HEK293T (cell line): ENCODE data around the gene AOPEP.

Source experiments
- CTCF ChIA-PET: fragments of 350-600 bp; formaldehyde crosslinking; extraction: SDS; loops from one replicate; lab custom pipeline; 2021; ENCODE audit warnings: antibody characterized with exemption, inconsistent platforms; lab: Yijun Ruan, JAX
- POLR2A ChIA-PET: fragments of 350-600 bp; formaldehyde crosslinking; extraction: SDS; loops from one replicate; lab custom pipeline; 2020; ENCODE audit warnings: antibody characterized with exemption, inconsistent platforms; lab: Yijun Ruan, JAX
- DNase-seq: peaks from one replicate; pipeline ENCODE4 v3.0.0; 2012; ENCODE audit warnings: mixed read lengths; ENCODE audit errors: extremely low spot score
- ARNT ChIP-seq: fragments of 450-650 bp; IDR thresholded peaks from 2 replicates; pipeline ENCODE4 v1.6.1; 2017; ENCODE audit warnings: mild to moderate bottlenecking
- BHLHE40 ChIP-seq: fragments of 450-650 bp; IDR thresholded peaks from 2 replicates; pipeline ENCODE4 v1.6.1; 2016; ENCODE audit warnings: mild to moderate bottlenecking, moderate library complexity, borderline replicate concordance
- CTBP1 ChIP-seq: fragments of 450-650 bp; IDR thresholded peaks from 2 replicates; pipeline ENCODE4 v1.6.1; 2016; ENCODE audit warnings: borderline replicate concordance
- ELF4 ChIP-seq: fragments of 450-650 bp; IDR thresholded peaks from 2 replicates; pipeline ENCODE4 v1.6.1; 2017; ENCODE audit warnings: antibody characterized with exemption
- FOXA1 ChIP-seq: fragments of 450-650 bp; IDR thresholded peaks from 2 replicates; pipeline ENCODE4 v1.6.1; 2016; ENCODE audit warnings: mild to moderate bottlenecking
- FOXK2 ChIP-seq: fragments of 450-650 bp; IDR thresholded peaks from 2 replicates; pipeline ENCODE4 v1.6.1; 2016; ENCODE audit warnings: mild to moderate bottlenecking
- FOXM1 ChIP-seq: fragments of 450-650 bp; IDR thresholded peaks from 2 replicates; pipeline ENCODE4 v1.6.1; 2017; ENCODE audit warnings: mild to moderate bottlenecking, borderline replicate concordance
- HDGF ChIP-seq: fragments of 450-650 bp; IDR thresholded peaks from 2 replicates; pipeline ENCODE4 v1.6.1; 2017; ENCODE audit warnings: antibody characterized with exemption, borderline replicate concordance
- L3MBTL2 ChIP-seq: fragments of 450-650 bp; conservative IDR thresholded peaks from 2 replicates; pipeline ENCODE4 v1.6.1; 2016; ENCODE audit warnings: mild to moderate bottlenecking
- LEF1 ChIP-seq: fragments of 450-650 bp; IDR thresholded peaks from 2 replicates; pipeline ENCODE4 v1.6.1; 2017; ENCODE audit warnings: mild to moderate bottlenecking, borderline replicate concordance
- NFRKB ChIP-seq: fragments of 450-650 bp; IDR thresholded peaks from 2 replicates; pipeline ENCODE4 v1.6.1; 2016; ENCODE audit warnings: mild to moderate bottlenecking, moderate library complexity
- SP1 ChIP-seq: fragments of 450-650 bp; IDR thresholded peaks from 2 replicates; pipeline ENCODE4 v1.6.1; 2017
- SUZ12 ChIP-seq: fragments of 450-650 bp; IDR thresholded peaks from 2 replicates; pipeline ENCODE4 v1.6.1; 2016; ENCODE audit warnings: mild to moderate bottlenecking
- TARDBP ChIP-seq: fragments of 450-650 bp; IDR thresholded peaks from 2 replicates; pipeline ENCODE4 v1.6.1; 2016
- ZNF384 ChIP-seq: fragments of 450-650 bp; IDR thresholded peaks from 2 replicates; pipeline ENCODE4 v1.6.1; 2016
- TF ChIP-seq, protein P1 (sequence below): fragments of 450-650 bp; IDR thresholded peaks from 2 replicates; pipeline ENCODE4 v1.6.1; 2016

AOPEP gene

DNA sequence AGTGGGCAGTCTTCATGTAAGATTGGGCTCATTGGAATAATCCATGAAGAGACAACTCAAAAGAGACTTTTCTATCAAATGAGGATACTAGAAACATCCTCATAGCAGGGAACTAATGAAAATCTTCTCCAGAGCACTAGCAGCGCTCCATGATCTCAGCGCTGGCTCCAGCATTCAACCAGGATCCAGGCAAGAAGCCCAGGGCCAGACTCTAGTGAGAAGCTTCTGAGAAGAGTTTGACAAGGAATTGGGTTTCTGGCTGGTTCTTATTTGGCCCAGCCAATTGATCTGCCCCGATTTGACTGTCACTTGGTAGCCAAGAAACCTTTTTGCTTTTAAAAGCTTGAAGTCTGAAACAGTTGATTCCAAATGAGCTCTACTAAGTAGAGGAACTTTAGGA, 60.1 kb downstream of the AOPEP start:
- TF ChIP-seq FOXM1: no peak
- no peak for TF ChIP-seq L3MBTL2
- no peak for TF ChIP-seq FOXK2
- TF ChIP-seq, protein P1, sequence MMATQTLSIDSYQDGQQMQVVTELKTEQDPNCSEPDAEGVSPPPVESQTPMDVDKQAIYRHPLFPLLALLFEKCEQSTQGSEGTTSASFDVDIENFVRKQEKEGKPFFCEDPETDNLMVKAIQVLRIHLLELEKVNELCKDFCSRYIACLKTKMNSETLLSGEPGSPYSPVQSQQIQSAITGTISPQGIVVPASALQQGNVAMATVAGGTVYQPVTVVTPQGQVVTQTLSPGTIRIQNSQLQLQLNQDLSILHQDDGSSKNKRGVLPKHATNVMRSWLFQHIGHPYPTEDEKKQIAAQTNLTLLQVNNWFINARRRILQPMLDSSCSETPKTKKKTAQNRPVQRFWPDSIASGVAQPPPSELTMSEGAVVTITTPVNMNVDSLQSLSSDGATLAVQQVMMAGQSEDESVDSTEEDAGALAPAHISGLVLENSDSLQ: no peak
- TF ChIP-seq BHLHE40: no peak
- TF ChIP-seq FOXA1: no peak
- TF ChIP-seq ZNF384: no peak
- no peak for TF ChIP-seq ELF4
- no peak for TF ChIP-seq CTBP1
- TF ChIP-seq LEF1: no peak
- no peak for TF ChIP-seq ARNT
- no peak for TF ChIP-seq SP1
- TF ChIP-seq SUZ12: no peak
- no peak for TF ChIP-seq TARDBP
- no peak for TF ChIP-seq NFRKB
- no peak for TF ChIP-seq HDGF
- DNase-seq: no peak
- ChIA-PET POLR2A (no interaction called here), CTCF (interaction anchor here (0.7 kb wide), 1 partner anchor 995 kb away, joined by 3 read pairs; no protein-coding TSS in a partner anchor)

DNA sequence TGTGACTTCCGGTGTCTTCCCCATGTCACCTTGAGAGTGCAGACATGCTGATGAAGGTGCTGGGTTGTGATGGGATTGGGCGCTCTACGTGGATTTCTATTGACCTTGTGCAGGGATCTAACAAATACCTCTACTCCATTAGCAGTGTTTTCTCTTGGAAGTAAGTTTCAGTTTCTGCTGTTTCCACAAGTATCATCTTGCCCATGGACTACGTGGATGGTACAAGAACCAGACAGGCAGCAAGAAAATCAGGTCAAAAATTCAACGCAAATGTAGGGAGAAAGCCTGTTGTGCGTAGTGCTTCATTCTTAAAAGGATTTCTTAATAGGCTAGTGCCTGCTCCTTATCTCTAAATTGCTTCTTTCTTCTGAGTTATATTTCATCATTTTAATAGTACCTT, 60.8 kb downstream of the AOPEP start:
- POLR2A ChIA-PET: no interaction called here
- CTCF ChIA-PET: no interaction called here
- TF ChIP-seq, protein P1: no peak
- TF ChIP-seq ZNF384 (no peak), FOXA1 (no peak), SP1 (no peak), ARNT (no peak), CTBP1 (no peak), TARDBP (no peak), SUZ12 (no peak), L3MBTL2 (no peak), BHLHE40 (no peak)
- DNase-seq: no peak

DNA sequence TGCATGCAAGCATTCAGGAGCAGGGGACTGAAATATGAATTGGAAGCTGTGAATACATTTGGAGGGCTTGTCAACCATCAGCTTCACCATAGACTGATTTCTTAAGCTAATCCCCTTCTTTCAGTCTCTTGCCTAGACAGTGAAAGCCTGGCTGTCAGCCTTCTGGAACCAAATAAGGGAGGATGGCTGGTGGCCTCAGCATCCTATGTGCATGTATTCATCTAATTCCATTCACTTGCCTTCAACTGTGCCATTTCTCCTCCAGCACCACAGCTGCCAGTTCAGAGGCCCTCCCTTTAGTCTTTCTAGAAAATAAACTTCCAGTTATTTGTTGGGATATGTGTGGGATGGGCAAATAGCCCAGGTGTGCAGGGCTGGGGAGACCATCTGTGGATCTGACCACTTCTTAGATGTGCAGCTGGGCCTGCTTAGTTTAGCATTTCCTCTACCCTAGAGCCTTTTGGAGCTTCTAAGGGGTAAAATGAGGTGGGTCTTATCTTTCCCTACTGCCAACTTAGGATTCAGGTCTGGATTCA, 62.1 kb downstream of the AOPEP start:
- CTCF ChIA-PET: no interaction called here
- DNase-seq: no peak
- TF ChIP-seq FOXM1: no peak
- no peak for TF ChIP-seq SP1
- POLR2A ChIA-PET: no interaction called here

DNA sequence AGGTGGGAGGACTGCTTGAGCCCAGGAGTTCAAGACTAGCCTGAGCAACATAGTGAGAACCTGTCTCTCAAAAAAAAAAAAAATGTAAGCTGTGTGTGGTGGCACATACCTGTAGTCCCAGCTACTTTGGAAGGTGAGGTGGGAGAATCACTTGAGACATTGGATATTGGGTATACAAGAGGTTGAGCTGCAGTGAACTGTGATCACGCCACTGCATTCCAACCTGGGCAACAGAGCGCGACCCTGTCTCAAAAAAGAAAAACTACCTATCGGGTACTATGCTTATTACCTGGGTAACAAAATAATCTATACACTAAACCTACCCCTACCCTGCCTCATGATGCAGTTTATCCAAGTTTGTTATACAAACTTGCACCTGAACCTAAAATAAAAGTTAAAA, 64.9 kb downstream of the AOPEP start:
- no peak for DNase-seq
- TF ChIP-seq FOXM1: no peak
- no peak for TF ChIP-seq SUZ12
- TF ChIP-seq FOXK2: no peak
- TF ChIP-seq TARDBP: no peak
- POLR2A ChIA-PET: no interaction called here
- CTCF ChIA-PET: no interaction called here

DNA sequence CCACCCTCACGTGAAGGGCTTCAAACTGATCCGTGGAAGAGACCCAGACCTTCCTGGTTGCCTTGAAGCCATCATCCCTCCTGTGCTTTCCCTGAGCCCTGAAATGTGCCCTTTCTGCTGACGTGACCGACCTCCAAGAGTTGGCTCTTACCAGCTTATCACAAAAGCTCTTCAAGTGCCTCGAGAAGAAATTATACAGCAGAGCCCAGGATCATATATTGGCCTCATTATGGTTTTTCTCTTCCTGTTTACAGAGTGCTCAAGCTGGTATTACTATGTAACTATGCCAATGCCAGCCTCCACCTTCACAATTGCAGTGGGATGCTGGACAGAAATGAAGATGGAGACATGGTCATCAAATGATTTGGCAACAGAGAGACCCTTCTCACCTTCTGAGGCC, 66.0 kb downstream of the AOPEP start:
- ChIA-PET CTCF (no interaction called here), POLR2A (no interaction called here)
- TF ChIP-seq, protein P1: no peak
- TF ChIP-seq FOXA1 (no peak), FOXK2 (no peak), NFRKB (no peak), SP1 (no peak), CTBP1 (no peak), HDGF (no peak)
- no peak for DNase-seq

DNA sequence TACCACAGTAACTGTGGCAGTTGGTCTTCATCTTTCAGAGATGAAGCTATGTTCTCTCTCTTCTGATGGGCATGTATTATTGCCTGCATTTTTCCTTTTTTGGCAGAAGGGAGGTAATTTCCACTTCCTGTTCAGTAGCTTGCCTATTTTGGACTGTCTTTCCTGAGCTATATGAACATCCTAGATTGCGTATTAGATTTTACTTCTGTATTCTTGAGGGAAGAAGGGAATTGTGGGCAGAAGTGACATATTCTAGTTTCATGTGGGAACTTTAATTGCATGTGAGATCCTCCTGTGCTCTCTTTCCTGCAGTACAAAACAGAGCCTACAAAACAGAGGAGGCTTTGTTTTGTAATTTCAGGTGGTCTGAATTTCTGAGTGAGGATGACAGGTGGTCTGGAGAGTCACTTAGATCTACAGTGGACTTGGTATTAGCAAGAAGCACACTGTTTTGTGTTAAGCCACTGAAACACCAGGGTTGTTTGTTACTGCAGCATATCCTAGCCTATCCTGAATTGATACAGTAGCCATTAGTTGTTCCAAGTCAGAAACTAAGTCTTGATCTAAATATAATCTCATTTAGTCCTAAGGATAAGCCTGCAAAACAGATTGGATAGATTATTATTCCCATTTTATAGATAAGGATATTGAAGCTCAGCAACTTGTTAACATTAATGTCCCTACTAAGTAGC, 68.1 kb downstream of the AOPEP start:
- no peak for DNase-seq
- ChIA-PET CTCF (no interaction called here), POLR2A (no interaction called here)
- TF ChIP-seq L3MBTL2 (no peak), BHLHE40 (no peak), ARNT (no peak), FOXM1 (no peak), FOXA1 (no peak), SUZ12 (no peak), FOXK2 (no peak)

DNA sequence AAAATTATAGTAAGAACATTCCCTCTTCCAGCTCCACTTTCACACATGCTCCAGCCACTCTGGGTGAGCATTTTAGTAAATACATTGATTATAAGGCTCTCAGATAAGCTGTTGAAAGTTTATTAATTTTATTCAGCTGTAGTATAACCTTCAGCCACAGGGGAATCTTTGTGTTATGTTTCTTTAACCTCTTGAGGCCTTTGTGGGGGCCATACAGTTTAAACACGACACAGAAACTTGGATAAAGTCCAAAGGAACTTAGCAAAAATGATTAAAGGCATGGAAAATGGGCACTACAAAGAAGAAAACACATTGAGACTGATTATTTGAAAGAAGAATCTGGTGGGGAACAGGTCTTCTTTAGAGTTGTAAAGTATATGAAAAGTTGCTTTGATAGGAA, 70.2 kb downstream of the AOPEP start:
- ChIA-PET POLR2A (no interaction called here), CTCF (interaction anchor here (0.7 kb wide), 1 partner anchor 39 kb away, joined by 4 read pairs; no protein-coding TSS in a partner anchor)
- no peak for TF ChIP-seq SP1
- TF ChIP-seq FOXK2: no peak
- DNase-seq: no peak
